ENCODE data around the gene PGAM2. TPM values are rescaled to one million over a fixed set of nuclear protein-coding genes. Genes with fewer than 3 reads are reported as not detected.
A peak's percentile ranks its signal among the peaks of the same experiment; 100 is the strongest.

Gene PGAM2
- total RNA-seq, 1 donor from 2014 or later, result 1.8 TPM

DNA sequence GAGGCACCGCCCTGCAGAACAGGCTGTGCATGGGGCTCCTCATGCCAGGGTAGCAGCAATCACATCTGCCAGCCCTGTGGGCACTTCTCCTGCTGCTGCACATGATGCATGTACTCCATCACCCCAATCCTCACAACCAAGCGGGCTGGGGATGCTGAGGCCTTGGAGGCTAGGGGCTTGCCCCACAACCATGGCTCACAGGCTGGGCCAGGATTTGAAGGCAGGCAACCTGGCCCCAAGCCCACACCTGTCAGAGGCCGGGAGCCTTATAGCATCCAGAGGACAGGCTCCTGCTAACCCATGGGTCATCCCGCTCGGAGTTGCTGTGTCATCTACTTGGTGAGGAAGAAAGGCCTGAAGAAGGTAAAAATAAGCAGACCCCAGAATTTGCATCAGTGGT lies 14.8 kb upstream of the PGAM2 start:
- H3K4me1 Mint-ChIP-seq, result peaks cover 15% of the 10 kb centered on the region

GRCh38 chr7:44079331-44080021 lies 14.1 kb upstream of the PGAM2 start:
- no peak for DNase-seq (ENCODE audit: low read depth, low spot score)
- TF ChIP-seq CTCF (conservative IDR thresholded peaks at IDR 0.05), result no peak
- Mint-ChIP-seq H3K27ac (ENCODE audit: unreplicated experiment) (no peak overlapping the region), H3K4me3 (no peak overlapping the region), H3K9me3 (no peaks in the 10 kb centered on the region), H3K4me1 (peaks cover 15% of the 10 kb centered on the region), H3K36me3 (ENCODE audit: low read depth) (no peaks in the 10 kb centered on the region), H3K27me3 (ENCODE audit: low read depth) (peaks cover 8% of the 10 kb centered on the region)

More for the DNA sequence above, 14.8 kb upstream of the PGAM2 start:
- no peaks in the 10 kb centered on the region for H3K9me3 Mint-ChIP-seq
- TF ChIP-seq CTCF (conservative IDR thresholded peaks at IDR 0.05), result no peak
- no peaks in the 10 kb centered on the region for H3K36me3 Mint-ChIP-seq (ENCODE audit: low read depth)
- H3K4me3 Mint-ChIP-seq, result peak overlapping the region; percentile 41
- H3K27ac Mint-ChIP-seq (ENCODE audit: unreplicated experiment), result no peak overlapping the region
- peaks cover 8% of the 10 kb centered on the region for H3K27me3 Mint-ChIP-seq (ENCODE audit: low read depth)
- DNase-seq (ENCODE audit: low read depth, low spot score), result no peak

GRCh38 chr7:44078521-44078920 lies 13.2 kb upstream of the PGAM2 start:
- Mint-ChIP-seq H3K9me3 (no peaks in the 10 kb centered on the region), H3K4me1 (peaks cover 14% of the 10 kb centered on the region), H3K27me3 (ENCODE audit: low read depth) (no peaks in the 10 kb centered on the region), H3K27ac (ENCODE audit: unreplicated experiment) (no peak overlapping the region), H3K4me3 (no peak overlapping the region), H3K36me3 (ENCODE audit: low read depth) (no peaks in the 10 kb centered on the region)
- DNase-seq (ENCODE audit: low read depth, low spot score), result no peak
- no peak for TF ChIP-seq CTCF (conservative IDR thresholded peaks at IDR 0.05)

GRCh38 chr7:44077681-44078091 lies 12.3 kb upstream of the PGAM2 start:
- H3K27me3 Mint-ChIP-seq (ENCODE audit: low read depth), result no peaks in the 10 kb centered on the region
- no peak overlapping the region for H3K27ac Mint-ChIP-seq (ENCODE audit: unreplicated experiment)
- H3K4me3 Mint-ChIP-seq, result peak overlapping the region; percentile 47
- no peaks in the 10 kb centered on the region for H3K9me3 Mint-ChIP-seq
- H3K4me1 Mint-ChIP-seq, result peaks cover 8% of the 10 kb centered on the region
- TF ChIP-seq CTCF (conservative IDR thresholded peaks at IDR 0.05), result no peak
- DNase-seq (ENCODE audit: low read depth, low spot score), result no peak
- H3K36me3 Mint-ChIP-seq (ENCODE audit: low read depth), result no peaks in the 10 kb centered on the region

DNA sequence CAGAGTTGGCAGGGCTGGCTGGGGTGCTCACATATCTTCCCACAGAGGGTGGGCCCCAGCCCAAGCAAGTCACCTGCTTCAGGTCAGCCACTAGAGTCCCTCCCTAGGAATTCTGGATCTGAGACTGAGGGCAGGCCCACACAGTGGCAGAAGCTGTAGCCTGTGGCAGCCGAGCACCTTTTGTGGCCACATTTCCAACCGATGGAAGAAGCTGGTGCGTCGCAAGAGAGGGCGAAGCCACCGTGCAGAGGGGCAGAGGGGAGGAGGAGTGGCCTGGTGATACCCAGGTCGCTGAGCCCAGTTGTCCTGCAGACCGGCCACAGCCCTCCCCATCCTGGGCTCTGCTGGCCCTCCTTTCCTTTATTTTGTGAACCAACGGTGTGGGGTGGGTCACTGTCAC lies 11.7 kb upstream of the PGAM2 start:
- H3K9me3 Mint-ChIP-seq, result no peaks in the 10 kb centered on the region
- DNase-seq (ENCODE audit: low read depth, low spot score), result no peak
- H3K4me1 Mint-ChIP-seq, result peaks cover 12% of the 10 kb centered on the region
- TF ChIP-seq CTCF (conservative IDR thresholded peaks at IDR 0.05), result no peak
- H3K27ac Mint-ChIP-seq (ENCODE audit: unreplicated experiment), result no peak overlapping the region
- H3K36me3 Mint-ChIP-seq (ENCODE audit: low read depth), result peaks cover 3% of the 10 kb centered on the region
- no peak overlapping the region for H3K4me3 Mint-ChIP-seq
- peaks cover 3% of the 10 kb centered on the region for H3K27me3 Mint-ChIP-seq (ENCODE audit: low read depth)
